Left ventricle myocardium inferior (tissue), 1 donor: ENCODE results near the gene NPR2. TPM values are rescaled to one million over a fixed set of nuclear protein-coding genes. Genes with fewer than 3 reads are reported as not detected.

ENCODE experiments used
- DNase-seq: peaks from one replicate; pipeline ENCODE4 v3.0.0-alpha.2; 2020
- H3K27ac ChIP-seq: fragments of 200-600 bp; replicated peaks from 2 replicates; pipeline ENCODE4 v1.8.0; 2021
- H3K27me3 ChIP-seq: fragments of 200-600 bp; 2 replicates; pipeline ENCODE4 v1.8.0; 2021; ENCODE audit warnings: low read depth
- H3K36me3 ChIP-seq: fragments of 200-600 bp; 2 replicates; pipeline ENCODE4 v1.8.0; 2021
- H3K4me1 ChIP-seq: fragments of 200-600 bp; 2 replicates; pipeline ENCODE4 v1.8.0; 2021
- H3K4me3 ChIP-seq: fragments of 200-600 bp; 2 replicates; pipeline ENCODE4 v1.8.0; 2021; ENCODE audit warnings: mild to moderate bottlenecking, moderate library complexity
- H3K9me3 ChIP-seq: fragments of 200-600 bp; replicated peaks from 2 replicates; pipeline ENCODE4 v1.8.0; 2021
- intact Hi-C: fragments of 100-400 bp; cut with micrococcal nuclease; formaldehyde crosslinking; loops from one replicate; pipeline ENCODE4 v1.11.0; 2022
- total RNA-seq: library from RNA; stranded (reverse); fragmentation: NEBNext Ultra II Directional; extraction: Animal tissue kit (Norgen Biotek cat#: 25700); gene quantifications from one replicate; pipeline ENCODE4 v1.2.1, GENCODE V29; 2021
- TF ChIP-seq, protein P1 (sequence below): fragments of 200-600 bp; IDR thresholded peaks from 2 replicates; pipeline ENCODE4 v1.8.0; 2021; ENCODE audit warnings: antibody characterized with exemption, mild to moderate bottlenecking, borderline replicate concordance
- donor health status: DM: no; HTN: yes; CAD: no; lungs with severe emphysema.

Gene NPR2
- total RNA-seq, 1 donor from 2014 or later, result 24.2 TPM

GRCh38 chr9:35845824-35846771, 54.7 kb downstream of the NPR2 start:
- H3K4me3 ChIP-seq, result no peak overlapping the region
- no peaks in the 10 kb centered on the region for H3K9me3 ChIP-seq
- intact Hi-C loops, result no loop called here
- no peak overlapping the region for H3K27ac ChIP-seq
- H3K27me3 ChIP-seq, result no peaks in the 10 kb centered on the region
- TF ChIP-seq, protein P1, sequence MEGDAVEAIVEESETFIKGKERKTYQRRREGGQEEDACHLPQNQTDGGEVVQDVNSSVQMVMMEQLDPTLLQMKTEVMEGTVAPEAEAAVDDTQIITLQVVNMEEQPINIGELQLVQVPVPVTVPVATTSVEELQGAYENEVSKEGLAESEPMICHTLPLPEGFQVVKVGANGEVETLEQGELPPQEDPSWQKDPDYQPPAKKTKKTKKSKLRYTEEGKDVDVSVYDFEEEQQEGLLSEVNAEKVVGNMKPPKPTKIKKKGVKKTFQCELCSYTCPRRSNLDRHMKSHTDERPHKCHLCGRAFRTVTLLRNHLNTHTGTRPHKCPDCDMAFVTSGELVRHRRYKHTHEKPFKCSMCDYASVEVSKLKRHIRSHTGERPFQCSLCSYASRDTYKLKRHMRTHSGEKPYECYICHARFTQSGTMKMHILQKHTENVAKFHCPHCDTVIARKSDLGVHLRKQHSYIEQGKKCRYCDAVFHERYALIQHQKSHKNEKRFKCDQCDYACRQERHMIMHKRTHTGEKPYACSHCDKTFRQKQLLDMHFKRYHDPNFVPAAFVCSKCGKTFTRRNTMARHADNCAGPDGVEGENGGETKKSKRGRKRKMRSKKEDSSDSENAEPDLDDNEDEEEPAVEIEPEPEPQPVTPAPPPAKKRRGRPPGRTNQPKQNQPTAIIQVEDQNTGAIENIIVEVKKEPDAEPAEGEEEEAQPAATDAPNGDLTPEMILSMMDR, result no peak
- H3K4me1 ChIP-seq, result peaks cover 46% of the 10 kb centered on the region
- peaks cover 6% of the 10 kb centered on the region for H3K36me3 ChIP-seq
- DNase-seq, result no peak

DNA sequence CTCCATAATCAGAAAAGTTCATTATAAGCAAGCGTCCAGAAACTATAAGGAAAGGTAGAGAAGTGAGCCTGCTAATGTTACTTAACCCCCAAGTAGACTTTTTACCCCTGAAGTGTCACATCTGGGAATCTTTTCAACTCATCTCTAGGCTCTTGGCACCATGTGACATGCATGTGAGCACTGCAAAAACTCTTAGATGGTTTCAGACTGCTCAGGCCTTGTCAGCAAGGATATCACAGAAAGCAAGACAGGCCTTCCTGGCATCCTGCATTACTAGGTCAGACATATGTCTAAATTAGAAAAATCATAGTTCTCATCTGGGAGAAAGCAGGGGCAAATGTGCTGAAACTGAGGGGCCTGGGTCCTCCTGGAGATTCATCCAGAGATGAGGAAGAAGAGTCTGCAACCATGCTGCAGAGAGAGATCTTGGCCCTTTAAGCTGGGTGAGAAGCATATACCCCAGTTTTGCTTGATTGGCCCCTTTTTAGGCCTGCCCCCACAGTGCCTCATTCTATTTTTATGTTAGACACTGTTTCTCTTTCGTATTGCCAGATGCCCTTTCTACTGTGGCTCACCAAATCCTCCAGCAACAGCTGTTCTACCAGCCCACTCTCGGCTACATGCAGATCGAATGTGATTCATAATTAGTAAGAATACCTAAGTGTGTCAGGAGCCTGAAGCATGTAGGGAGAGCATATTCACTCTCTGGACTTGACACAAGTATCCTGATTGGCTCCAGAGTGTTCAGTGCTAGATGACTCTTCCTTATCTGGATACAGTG, 56.6 kb downstream of the NPR2 start:
- peak overlapping the region; percentile 68 for H3K27ac ChIP-seq
- H3K4me1 ChIP-seq, result peaks cover 46% of the 10 kb centered on the region
- peaks cover 11% of the 10 kb centered on the region for H3K36me3 ChIP-seq
- no peak overlapping the region for H3K4me3 ChIP-seq
- DNase-seq, result no peak
- H3K9me3 ChIP-seq, result no peaks in the 10 kb centered on the region
- intact Hi-C loops, result no loop called here
- no peaks in the 10 kb centered on the region for H3K27me3 ChIP-seq
- TF ChIP-seq, protein P1, result no peak

GRCh38 chr9:35852267-35852815, 61.0 kb downstream of the NPR2 start:
- intact Hi-C loops, result no loop called here
- no peak for DNase-seq
- peaks cover 16% of the 10 kb centered on the region for H3K4me1 ChIP-seq
- no peaks in the 10 kb centered on the region for H3K27me3 ChIP-seq
- no peak overlapping the region for H3K27ac ChIP-seq
- H3K36me3 ChIP-seq, result peaks cover 16% of the 10 kb centered on the region
- TF ChIP-seq, protein P1, result no peak
- no peaks in the 10 kb centered on the region for H3K9me3 ChIP-seq
- no peak overlapping the region for H3K4me3 ChIP-seq

- intact Hi-C loops, result no loop called here
- Histone ChIP-seq H3K4me1 (peaks cover 7% of the 10 kb centered on the region), H3K27me3 (no peaks in the 10 kb centered on the region)
Measured at GRCh38 chr9:35852876-35853865, 61.8 kb downstream of the NPR2 start.

More at GRCh38 chr9:35852876-35853865, 61.8 kb downstream of the NPR2 start:
- DNase-seq, result no peak
- TF ChIP-seq, protein P1, result no peak
- Histone ChIP-seq H3K27ac (no peak overlapping the region), H3K9me3 (no peaks in the 10 kb centered on the region), H3K4me3 (no peak overlapping the region), H3K36me3 (peaks cover 14% of the 10 kb centered on the region)
